Omental fat pad (tissue), 4 donors: ENCODE measurements around the gene NTRK3. TPM values are rescaled to one million over a fixed set of nuclear protein-coding genes. Genes with fewer than 3 reads are reported as not detected.
A peak's percentile ranks its signal among the peaks of the same experiment; 100 is the strongest.

Experiments
- ATAC-seq: fragments of 150-250 bp; one replicate; pipeline ENCODE4 v1.9.1; 2016; ENCODE audit warnings: mild to moderate bottlenecking, moderate library complexity; ENCODE audit not compliant: low FRiP score
- DNase-seq: peaks from one replicate; pipeline ENCODE4 v3.0.0-alpha.2; 2019; ENCODE audit warnings: low spot score
- CTCF ChIP-seq, 3 donors: fragments of 450-650 bp; IDR thresholded peaks; one replicate each; pipeline ENCODE4 v1.5.1; 2016 to 2017; ENCODE audit warnings: antibody characterized with exemption in 3 of 3, mild to moderate bottlenecking in 3 of 3, moderate library complexity in 2 of 3
- total RNA-seq, 4 donors: library from RNA; depleted of rRNA; stranded (reverse); fragments of >200 nt; gene quantifications; one replicate each; pipeline ENCODE4 v1.1.0, GENCODE V29; 2016

NTRK3 gene
- 1 to 10 TPM in 3 of 4 donors, under 1 TPM in 1; 0.75 to 5.2 (median 3.6) TPM for total RNA-seq

DNA sequence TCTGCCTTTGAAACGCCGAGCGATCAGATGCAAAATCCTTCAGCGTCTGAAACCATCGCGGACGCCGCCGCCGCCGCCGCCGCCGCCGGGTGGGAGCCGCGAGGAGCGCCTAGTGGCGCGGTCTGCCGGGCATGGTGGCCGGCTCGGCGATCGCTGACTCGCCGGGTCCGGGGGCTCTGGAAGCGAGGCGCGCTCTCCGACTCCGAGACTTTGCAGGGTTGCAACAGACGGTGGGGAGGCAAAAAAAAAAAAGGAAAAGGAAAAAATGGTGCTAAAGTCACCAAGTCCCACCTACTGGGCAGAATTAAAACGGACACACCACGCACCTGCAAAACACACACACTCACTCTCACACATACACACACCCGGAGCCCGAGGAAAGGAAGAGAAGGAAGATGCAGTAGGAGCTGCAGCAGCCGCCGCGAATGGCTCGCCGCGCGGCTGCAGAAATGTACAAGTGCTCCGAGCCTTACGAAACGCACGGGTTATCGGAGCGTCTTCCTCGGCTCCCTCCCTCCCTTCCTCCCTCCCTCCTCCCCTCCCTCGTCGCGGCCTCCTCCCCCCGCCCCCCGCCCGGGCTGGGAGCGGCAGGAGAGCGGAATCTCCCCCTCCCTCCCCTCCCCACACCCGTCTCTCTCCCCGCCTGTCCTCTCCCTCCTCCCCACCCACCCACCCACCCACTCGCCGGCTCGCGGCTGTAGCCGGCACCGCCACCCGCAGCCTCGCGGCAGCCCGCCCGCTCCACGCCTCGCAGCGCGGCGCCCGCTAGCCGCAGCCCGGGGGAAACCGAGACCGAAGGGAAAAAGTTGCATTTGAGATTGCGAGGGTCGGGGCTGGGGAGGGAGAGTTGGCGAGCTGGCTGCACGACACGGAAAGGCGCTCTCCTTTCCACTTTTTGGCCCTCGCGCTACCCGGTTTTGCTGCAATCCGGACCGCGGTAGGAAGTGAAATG lies at the start of gene NTRK3:
Gene NTRK3 (minus strand): TSS at position 461 of the 952 bp plus-strand sequence. CDS start 586 bp downstream, outside the sequence.
- DNase-seq (no peak), ATAC-seq (no peak)
- no peak for TF ChIP-seq CTCF (IDR thresholded peaks at IDR 0.05)

DNA sequence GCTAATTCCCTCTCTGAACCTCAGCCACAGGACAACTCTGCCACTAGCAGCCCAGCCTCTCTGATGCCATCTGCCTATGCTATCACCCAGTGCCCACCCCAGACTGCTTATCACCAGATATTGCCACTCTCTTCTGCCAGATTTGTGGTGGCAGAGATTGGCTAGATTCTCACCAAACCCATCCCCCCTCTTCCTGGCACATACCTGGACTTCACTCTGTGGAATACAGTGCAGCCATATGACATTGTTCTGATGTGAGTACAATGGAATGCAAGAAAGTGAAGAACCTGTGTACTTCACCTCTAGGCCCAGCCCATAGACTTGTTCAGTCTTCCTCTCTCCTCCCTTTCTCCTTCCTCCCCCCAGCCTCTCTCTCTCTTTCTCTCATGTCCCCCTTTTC lies 46.9 kb upstream of the NTRK3 start:
- no peak for ATAC-seq
- DNase-seq: no peak
- TF ChIP-seq CTCF (IDR thresholded peaks at IDR 0.05): no peak

- no peak for TF ChIP-seq CTCF (IDR thresholded peaks at IDR 0.05)
- ATAC-seq (no peak), DNase-seq (no peak)
Observed at GRCh38 chr15:88302373-88302772, 45.8 kb upstream of the NTRK3 start.

GRCh38 chr15:88301311-88301710 lies 44.8 kb upstream of the NTRK3 start:
- ATAC-seq: peak; percentile 68
- DNase-seq: no peak
- no peak for TF ChIP-seq CTCF (IDR thresholded peaks at IDR 0.05)

DNA sequence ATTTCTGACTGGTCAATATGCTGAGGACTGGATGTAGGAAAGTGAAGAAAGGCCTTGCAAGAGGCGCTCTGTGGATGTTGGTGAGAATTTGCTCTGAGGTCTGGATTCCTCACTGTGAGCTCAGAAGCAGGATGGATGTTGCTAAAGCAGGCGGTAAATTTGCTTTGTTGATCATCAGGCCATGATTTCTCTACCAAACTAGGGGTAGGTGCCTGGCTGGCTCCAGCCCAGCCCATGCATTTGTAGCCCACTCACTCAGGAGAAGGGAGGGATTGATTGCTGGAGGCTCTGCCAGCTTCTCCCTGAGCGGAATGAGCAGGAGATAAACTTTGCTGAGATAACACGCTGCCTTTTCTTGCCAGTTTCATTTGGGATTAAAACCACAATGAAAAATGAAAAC lies 44.3 kb upstream of the NTRK3 start:
- TF ChIP-seq CTCF (IDR thresholded peaks at IDR 0.05): no peak
- DNase-seq (no peak), ATAC-seq (peak; percentile 52)

- no peak for ATAC-seq
- no peak for DNase-seq
- no peak for TF ChIP-seq CTCF (IDR thresholded peaks at IDR 0.05)
Observed at GRCh38 chr15:88300089-88300488, 43.5 kb upstream of the NTRK3 start.

- no peak for ATAC-seq
- DNase-seq: no peak
- no peak for TF ChIP-seq CTCF (IDR thresholded peaks at IDR 0.05)
Observed at GRCh38 chr15:88299497-88299896, 43.0 kb upstream of the NTRK3 start.
